K562 treated with DMSO at 1 percent for 24 hours (cell line): ENCODE results near the gene ZNF135. TPM values are rescaled to one million over a fixed set of nuclear protein-coding genes. Genes with fewer than 3 reads are reported as not detected.

ENCODE experiments used
- total RNA-seq: library from RNA; unstranded; fragments of 300-600 nt; gene quantifications from 2 replicates; pipeline ENCODE4 v1.2.3, GENCODE V29; 2022; ENCODE audit warnings: low read depth; ENCODE audit not compliant: insufficient read depth

ZNF135 gene
- total RNA-seq = 0.14 and 0.32 TPM in 2 replicates

DNA sequence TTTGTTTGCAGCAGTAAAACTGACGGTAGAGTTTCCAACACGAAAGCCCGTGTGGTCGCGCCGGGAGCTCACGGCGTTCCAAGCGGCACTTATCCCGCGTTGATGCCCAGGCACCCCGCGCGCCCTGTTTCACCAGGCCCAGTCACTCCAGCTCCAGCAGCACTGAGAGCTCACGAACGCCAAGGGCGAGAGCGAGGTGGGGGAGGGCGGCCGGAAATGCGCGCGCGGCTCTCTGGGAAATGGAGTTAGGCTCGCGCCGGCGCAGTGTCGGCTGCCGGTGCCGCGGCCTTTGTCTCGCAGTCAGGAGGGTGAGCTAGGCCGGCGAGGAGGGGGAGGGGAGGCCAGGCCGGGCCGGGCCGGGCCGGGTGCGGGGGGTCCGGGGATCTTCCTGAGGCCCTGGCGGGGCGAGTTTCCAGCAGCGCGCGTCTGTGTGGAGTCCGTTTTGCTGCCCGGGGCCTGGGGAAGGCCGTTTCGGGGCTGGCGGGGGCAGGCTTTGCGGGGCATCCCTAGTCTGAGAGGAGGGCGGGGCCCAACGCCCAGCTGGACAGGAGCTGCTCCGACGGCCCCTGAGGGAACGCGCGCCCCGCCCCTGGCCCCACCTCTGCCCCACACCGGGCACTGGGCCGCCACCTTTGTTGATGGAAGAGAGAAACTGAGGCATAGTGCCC, at the start of gene ZNF135:
Gene ZNF135 (plus strand): TSS at position 280 of the 668 bp plus-strand sequence. CDS start 721 bp downstream, outside the sequence.

DNA sequence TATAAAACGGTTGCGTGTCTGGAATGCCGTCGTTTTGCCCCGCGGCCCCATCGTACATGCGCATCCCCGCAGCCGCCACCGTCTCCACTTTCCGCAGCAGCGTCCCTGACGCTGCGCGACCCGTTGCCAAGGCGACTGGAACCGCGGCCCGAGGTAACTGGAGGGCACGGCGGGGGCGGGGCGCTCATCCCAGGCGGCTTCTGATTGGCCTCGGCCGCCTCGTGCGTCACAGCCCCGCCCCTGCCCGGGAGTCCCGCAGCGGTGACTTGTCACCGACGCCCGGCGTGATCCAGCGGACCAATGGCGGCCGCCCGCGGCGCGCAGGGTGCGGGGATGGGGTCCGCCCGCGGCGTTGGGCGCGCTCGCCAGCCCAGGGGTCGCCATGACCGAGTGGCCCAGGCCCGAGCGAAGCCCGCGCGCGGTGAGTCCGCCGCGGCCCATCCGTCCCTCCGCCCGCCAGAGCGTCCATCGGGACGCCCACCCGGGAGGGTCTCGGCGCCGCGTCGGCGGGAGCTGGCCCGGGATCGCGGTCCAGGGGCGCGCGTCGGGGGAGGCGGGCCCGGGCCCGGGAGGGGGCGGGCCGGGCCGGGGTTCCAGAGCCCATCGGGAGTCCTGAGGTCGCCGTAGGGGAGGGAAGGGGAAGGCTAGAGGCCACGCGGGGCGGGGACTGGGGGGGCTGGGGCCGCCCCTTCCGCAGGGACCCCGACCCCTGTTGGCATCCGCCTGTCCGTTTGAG, 25.2 kb upstream of the ZNF135 start, which contains the start of gene ZSCAN1:
Gene ZSCAN1 (plus strand): TSS at position 285 of the 736 bp plus-strand sequence. CDS start 3,812 bp downstream, outside the sequence.

DNA sequence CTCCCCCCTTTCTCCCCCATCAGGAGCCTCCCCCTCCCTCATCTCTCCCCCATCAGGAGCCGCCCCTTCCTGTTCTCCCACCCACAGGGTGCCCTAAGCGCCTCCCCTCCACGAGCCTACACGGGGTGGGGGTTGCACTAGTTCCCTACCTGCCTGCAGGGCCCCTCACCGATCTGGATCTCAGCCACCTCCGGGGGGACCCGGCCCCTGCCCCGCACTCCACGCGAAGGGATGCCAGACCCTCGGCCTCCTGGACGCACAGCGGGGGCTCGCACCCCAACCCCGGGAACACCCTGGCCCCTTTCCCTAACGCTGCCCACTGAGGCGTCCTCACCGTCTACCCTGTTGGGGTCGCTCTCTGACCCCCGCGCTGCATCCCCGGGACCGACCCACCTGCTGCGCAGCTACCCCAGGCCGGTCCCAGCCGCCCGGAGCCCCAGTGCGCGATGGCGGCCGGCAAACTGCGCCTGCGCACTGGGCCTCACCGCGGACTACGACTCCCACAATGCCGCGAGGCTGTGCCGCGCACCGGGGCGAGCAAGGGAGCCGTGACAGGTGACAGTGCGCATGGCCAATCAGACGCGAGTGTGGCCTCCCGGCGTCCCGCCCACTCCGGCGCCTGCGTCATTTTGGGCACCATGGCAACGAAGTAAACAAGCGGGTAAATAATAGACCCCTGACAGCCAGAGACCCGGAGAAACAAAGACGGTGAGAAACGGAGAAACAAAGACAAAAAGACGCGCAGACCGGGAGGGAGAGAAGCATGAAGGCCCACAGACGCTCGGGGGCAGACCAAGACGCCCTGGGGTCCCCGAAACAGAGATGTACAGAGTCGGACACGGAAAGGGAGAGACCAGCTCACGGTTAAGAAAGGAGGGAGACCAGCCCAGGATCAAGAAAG, 38.9 kb downstream of the ZNF135 start, which contains the start of gene ZSCAN18:
Gene ZSCAN18 (minus strand): TSS at position 451 of the 901 bp plus-strand sequence. CDS start 7,964 bp downstream, outside the sequence.

Other genes starting within 250 kb of the ZNF135 start
- gene ZNF552, start 244.4 kb upstream of the ZNF135 start, total RNA-seq = 4.8 TPM in 2 replicates
- gene ZNF587B, start 229.0 kb upstream of the ZNF135 start, total RNA-seq = 2.4 and 3.1 TPM in 2 replicates
- gene ZNF587, start 209.4 kb upstream of the ZNF135 start, total RNA-seq = 6.6 and 7.5 TPM in 2 replicates
- 2.6 and 2.7 TPM in 2 replicates for gene ZNF814, start 170.2 kb upstream of the ZNF135 start, total RNA-seq
- gene ZNF417, start 142.7 kb upstream of the ZNF135 start, total RNA-seq = 2.5 and 3.2 TPM in 2 replicates
- gene ZNF418, start 123.9 kb upstream of the ZNF135 start, total RNA-seq = 0.67 TPM in 1 of 2 replicates, not detected in the other
- 0.14 TPM in 1 of 2 replicates, not detected in the other for gene ZNF256, start 111.6 kb upstream of the ZNF135 start, total RNA-seq
- not detected in 2 replicates for gene C19orf18, start 84.7 kb upstream of the ZNF135 start, total RNA-seq
- 0.90 and 1.2 TPM in 2 replicates for gene ZNF606, start 56.5 kb upstream of the ZNF135 start, total RNA-seq
- gene ZSCAN1, start 25.3 kb upstream of the ZNF135 start, total RNA-seq = not detected in 2 replicates
- gene ZSCAN18, start 38.9 kb downstream of the ZNF135 start, total RNA-seq = 7.9 and 11.5 TPM in 2 replicates
- gene ZNF329, start 91.5 kb downstream of the ZNF135 start, total RNA-seq = 2.6 and 2.7 TPM in 2 replicates
- gene ZNF274, start 123.8 kb downstream of the ZNF135 start, total RNA-seq = 33.1 and 33.2 TPM in 2 replicates
- 28.3 and 28.5 TPM in 2 replicates for gene ZNF544, start 169.6 kb downstream of the ZNF135 start, total RNA-seq
- gene ZNF8, start 219.7 kb downstream of the ZNF135 start, total RNA-seq = 1.5 and 1.7 TPM in 2 replicates
- 79.3 and 90.5 TPM in 2 replicates for gene ERVK3-1, start 246.1 kb downstream of the ZNF135 start, total RNA-seq